ENCODE measurements around the gene JOSD1. TPM values are rescaled to one million over a fixed set of nuclear protein-coding genes. Genes with fewer than 3 reads are reported as not detected.

The JOSD1 gene
- total RNA-seq, 1 experiment from 2014 or later, result 19.2 TPM

- Histone ChIP-seq H3K18ac (ENCODE audit: insufficient read length, low read depth, low read length) (no peak overlapping the region), H2BK15ac (ENCODE audit: low read depth, low read length) (no peak overlapping the region), H3K4me1 (ENCODE audit: insufficient read depth, low read length) (peaks cover 10% of the 10 kb centered on the region), H4K5ac (ENCODE audit: insufficient read length, low read depth, low read length) (no peak overlapping the region), H2BK120ac (ENCODE audit: low read depth, low read length, poor library complexity, severe bottlenecking) (no peak overlapping the region), H4K20me1 (ENCODE audit: control insufficient read depth, insufficient read depth, insufficient read length) (no peaks in the 10 kb centered on the region), H3K23ac (ENCODE audit: insufficient read length, low read depth, low read length) (no peak overlapping the region), H2BK20ac (ENCODE audit: low read depth, low read length, poor library complexity, severe bottlenecking) (no peak overlapping the region), H3K27ac (ENCODE audit: insufficient read length, low read depth, low read length) (no peak overlapping the region), H4K91ac (ENCODE audit: insufficient read length, low read depth, low read length) (no peak overlapping the region), H2AK5ac (ENCODE audit: insufficient read length, low read length) (no peak overlapping the region), H3K9me3 (ENCODE audit: control insufficient read depth, low read depth, low read length) (no peaks in the 10 kb centered on the region), H3K14ac (ENCODE audit: insufficient read depth, low read length) (no peak overlapping the region), H2BK5ac (ENCODE audit: insufficient read length, low read length) (no peak overlapping the region), H2BK12ac (ENCODE audit: insufficient read length, low read depth, low read length) (no peak overlapping the region), H3K4me2 (ENCODE audit: insufficient read depth, insufficient read length, low read length) (peak overlapping the region; percentile 94), H3K4ac (ENCODE audit: low read depth, low read length) (no peak overlapping the region), H3K79me1 (ENCODE audit: insufficient read depth, low read depth, low read length, poor library complexity, severe bottlenecking) (peaks cover 7% of the 10 kb centered on the region), H3K9ac (ENCODE audit: extremely low read depth, insufficient read length, low read length) (peak overlapping the region; percentile 48), H3K23me2 (ENCODE audit: insufficient read length, low read depth, low read length, poor library complexity, severe bottlenecking) (peaks cover 11% of the 10 kb centered on the region), H3K27me3 (ENCODE audit: insufficient read depth, low read length) (no peaks in the 10 kb centered on the region), H3K56ac (ENCODE audit: insufficient read length, low read depth, low read length) (no peak overlapping the region), H2AFZ (ENCODE audit: low read length) (no peak overlapping the region), H3K79me2 (ENCODE audit: insufficient read depth, low read length) (peaks cover 34% of the 10 kb centered on the region; the same call in 1 of the 2 replicates), H4K8ac (replicated peaks; ENCODE audit: insufficient read length, low read depth, low read length) (no peak overlapping the region), H3T11ph (ENCODE audit: low read length) (no peak overlapping the region)
- Mint-ChIP-seq H3K9me3 (no peaks in the 10 kb centered on the region), H3K27me3 (ENCODE audit: low read depth) (no peaks in the 10 kb centered on the region; the same call in 1 of the 2 replicates), H3K4me3 (peak overlapping the region; percentile 93 to 95), H3K4me1 (peaks cover 40 to 45% of the 10 kb centered on the region in 2 experiments), H3K36me3 (ENCODE audit: insufficient read depth in 1 of 3, low read depth in 3 of 3) (peaks cover 6 to 25% (median 21%) of the 10 kb centered on the region in 3 experiments; a peak in 5 of 7 replicates), H3K27ac (no peak overlapping the region)
- no peak for TF ChIP-seq CTCF (conservative IDR thresholded peaks at IDR 0.05)
- DNase-seq, result no peak
- WGBS (ENCODE audit: extremely low coverage, insufficient read length, low lambda C conversion rate), result no CpG with 5 or more reads among the region's 4 CpGs
Measured at GRCh38 chr22:38706901-38707195, 6.1 kb upstream of the JOSD1 start.
